MV-4-11 (cell line): ENCODE measurements around the gene AHCYL2.

Experiments used
- DNase-seq: peaks from one replicate; lab custom pipeline; 2025; lab: John Stamatoyannopoulos, UW

Gene AHCYL2

DNA sequence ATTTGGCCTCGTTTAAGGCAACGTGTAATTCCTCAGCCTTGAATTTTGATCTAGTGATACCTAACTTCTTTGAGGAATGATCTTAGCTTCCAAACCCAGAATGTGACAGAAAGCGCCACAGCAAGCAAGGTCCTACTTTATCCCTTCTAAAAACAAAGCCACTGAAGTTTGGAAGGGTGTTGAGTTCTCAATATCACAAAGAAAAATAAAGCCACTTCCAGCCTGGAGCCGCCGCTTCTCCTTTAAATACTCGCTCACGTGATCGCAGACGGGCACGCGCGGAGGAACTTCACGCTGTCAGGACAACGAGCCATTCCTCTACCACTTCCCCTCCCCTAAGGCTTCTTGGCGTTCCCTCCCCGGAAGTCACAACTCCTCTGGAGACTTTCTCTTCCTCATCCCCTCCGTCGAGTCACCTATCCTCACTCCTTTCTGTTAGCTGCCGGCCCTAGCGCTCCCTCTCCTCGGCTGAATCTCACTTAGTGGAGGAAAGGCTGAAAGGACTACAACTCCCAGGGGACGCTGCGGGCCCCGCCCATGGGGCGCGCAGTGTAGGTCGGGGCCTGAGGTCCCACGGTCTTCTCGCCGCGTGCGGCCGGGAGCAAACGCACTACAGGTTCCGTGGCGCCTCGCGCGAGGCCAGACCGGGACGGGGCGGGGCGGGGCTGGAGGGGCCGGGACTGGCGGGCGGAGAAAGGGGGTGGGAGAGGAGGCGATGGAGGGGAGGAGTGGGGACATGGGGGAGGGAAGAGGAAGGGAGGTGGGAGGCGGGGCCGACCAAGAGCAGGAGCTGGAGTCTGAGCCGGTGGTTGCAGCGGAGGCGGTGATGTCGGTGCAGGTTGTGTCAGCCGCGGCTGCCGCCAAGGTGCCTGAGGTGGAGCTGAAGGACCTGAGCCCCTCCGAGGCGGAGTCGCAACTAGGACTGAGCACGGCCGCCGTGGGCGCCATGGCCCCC, at the start of gene AHCYL2:
AHCYL2 (plus strand) TSS at position 780 of the 955 bp plus-strand sequence.
- peak; percentile 98 for DNase-seq

DNA sequence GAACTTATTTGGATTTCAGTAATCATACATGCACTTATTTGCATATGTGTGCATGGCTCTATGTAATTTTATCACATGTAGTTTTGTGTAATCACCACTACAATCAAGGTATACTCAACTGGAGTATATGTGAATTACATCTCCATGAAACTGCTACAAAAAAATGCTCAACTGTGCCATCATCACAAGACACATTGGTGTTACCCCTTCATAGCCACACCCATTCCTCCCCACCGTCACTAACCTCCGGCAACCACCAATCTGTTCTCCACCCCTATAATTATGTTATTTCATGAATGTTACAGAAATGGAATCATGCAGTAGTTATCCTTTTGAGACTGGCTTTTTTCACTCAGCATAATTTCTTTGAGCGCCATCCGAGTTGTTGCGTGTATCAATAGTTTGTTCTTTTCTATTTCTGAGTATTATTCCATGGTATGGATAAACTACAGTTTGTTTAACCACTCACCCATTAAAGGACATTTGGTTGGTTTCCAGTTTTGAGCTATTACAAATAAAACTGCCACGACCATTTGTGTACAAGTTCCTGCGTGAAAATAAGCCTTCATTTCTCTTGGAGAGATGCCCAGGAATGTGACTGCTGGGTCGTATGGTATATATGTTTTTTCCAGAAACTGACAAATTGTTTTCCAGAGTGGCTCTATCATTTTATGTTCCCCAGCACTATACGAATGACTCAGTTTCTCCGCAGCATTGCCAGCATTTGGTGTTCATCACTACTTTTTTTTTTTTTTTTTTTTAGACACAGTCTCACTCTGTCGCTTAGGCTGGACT, 47.7 kb upstream of the AHCYL2 start:
- no peak for DNase-seq

DNA sequence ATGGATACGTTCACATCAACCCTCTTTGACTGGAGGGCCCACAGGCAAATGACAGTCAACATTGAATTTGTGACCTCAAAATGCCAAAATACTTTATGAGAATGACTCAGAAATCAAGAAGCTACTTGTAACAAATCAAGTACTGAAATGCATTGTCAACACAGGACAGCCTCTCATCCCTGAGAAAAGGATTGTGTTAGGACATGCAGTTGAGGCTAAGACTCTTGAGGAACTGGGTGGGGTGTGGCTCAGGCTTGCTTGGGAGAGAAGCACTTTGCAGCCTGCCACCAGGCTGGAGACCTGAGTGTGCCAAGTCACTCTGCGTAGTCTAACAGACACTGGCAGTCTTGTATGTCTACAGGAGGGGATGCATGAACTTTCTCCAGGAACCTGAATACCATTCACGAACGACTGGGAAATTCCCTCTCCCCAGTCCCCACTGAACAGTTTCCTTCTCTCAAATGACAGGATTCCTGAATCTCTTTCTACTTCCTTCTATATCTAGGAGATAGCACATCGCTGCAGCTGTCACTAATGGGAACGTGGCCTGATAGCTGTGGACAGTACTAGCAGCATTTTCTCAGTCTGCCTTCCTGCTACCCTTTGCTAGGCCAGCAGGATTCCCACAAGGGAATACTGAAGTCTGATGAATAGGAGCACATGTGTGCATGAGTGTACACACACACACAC, 39.7 kb upstream of the AHCYL2 start:
- DNase-seq: no peak

DNA sequence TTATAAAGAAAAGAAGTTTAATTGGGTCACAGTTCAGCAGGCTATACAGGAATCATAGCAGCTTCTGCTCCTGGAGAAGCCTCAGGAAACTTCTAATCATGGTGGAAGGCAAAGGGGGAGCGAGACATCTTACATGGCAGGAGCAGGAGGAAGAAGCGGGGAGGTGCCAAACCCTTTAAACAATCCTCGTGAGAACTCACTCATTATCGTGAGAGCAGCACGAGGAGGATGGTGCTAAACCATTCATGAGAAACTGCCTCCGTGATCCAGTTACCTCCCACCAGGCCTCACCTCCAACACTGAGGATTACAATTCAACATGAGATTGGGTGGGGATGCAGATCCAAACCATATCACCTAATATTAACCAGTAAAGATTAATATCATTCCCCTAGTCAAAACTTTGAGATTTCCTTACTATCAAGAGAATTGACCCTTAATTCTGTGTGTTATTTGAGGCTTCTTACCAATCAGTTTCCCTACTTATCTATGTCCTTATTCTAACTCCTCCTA, 38.0 kb upstream of the AHCYL2 start:
- no peak for DNase-seq

DNA sequence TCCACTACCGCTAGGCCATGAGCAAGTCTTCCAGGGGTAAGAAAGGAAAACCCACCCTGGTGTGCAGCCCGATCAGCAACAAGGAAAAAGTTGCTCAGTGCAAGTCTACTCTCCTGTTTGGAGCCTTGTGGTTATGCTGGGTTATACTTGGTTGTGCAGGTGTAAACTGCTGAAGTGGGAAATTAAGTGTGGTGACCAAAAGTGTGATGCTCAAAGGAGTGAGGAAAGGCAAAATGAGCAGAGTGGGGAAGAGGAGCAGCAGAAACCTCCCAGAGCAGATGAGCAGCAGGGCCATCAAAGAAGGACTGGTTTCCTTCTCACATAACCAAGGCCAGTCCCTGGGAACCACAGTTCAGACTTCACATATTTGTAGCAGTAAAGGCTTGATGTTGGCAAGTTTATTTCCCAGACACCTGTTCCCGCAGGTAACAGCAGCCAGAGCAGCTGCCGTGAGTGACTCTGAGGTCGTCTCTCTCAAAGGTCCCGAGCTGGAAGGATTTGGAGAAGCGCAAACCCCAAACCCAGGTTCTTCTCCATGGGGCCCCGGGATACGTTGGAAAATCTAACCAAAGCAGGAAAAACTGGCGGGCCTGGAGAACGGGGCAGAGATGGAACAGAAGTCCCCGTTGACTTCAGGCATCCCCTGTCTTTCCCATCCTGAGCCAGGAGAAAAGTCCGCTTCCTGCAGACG, 37.0 kb upstream of the AHCYL2 start:
- DNase-seq: no peak

DNA sequence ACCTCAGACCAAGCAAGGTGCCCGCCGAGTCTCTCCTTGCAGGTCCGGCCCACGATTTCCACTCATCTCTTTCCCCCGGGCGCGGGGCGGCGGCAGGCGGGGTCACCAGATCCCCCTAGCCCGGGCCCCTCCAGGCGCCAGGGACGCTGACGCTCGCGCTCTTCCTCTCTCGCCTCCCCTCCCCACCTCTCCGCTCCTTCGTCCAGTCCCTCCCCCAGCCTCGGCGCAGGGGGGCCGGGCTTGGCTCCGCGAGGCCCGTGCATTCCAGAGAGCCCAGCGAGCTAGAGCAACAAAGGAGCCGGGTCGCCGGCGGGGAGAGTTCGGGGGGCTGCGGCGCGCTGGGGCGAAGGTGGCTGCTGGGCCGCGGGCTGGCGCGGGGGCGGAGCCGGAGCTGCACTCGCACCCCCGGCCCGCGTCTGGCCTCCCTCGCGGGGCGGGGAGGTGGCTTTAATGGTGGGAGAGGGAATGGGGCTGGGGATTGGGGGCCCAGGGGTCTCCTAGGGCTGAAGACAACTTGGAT, 36.4 kb upstream of the AHCYL2 start, which contains the start of gene SMO:
SMO (plus strand) TSS at position 262 of the 520 bp plus-strand sequence. CDS start 519 bp downstream, outside the sequence.
- no peak for DNase-seq

DNA sequence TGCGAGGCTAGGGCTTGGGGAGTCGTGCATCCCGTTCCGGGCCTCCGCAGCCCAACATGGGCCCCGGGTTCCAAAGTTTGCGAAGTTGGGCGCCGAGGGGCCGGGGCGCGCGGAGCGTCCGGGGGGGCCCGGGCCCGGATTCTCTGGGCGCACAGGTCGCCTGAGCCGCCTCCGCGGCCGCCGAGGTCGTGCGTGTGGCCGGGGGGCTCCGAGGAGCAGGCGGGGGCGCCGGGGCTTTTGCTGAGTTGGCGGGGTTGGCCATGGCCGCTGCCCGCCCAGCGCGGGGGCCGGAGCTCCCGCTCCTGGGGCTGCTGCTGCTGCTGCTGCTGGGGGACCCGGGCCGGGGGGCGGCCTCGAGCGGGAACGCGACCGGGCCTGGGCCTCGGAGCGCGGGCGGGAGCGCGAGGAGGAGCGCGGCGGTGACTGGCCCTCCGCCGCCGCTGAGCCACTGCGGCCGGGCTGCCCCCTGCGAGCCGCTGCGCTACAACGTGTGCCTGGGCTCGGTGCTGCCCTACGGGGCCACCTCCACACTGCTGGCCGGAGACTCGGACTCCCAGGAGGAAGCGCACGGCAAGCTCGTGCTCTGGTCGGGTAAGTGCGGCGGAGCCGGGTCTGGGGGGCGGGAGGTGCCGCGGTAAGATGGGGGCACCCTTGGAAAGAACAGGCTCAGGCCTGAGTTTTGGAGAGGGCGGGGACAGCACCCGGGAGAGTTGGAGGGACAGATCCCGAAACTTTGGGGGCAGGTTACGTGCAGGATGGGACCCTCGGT, 35.8 kb upstream of the AHCYL2 start:
- DNase-seq: no peak

DNA sequence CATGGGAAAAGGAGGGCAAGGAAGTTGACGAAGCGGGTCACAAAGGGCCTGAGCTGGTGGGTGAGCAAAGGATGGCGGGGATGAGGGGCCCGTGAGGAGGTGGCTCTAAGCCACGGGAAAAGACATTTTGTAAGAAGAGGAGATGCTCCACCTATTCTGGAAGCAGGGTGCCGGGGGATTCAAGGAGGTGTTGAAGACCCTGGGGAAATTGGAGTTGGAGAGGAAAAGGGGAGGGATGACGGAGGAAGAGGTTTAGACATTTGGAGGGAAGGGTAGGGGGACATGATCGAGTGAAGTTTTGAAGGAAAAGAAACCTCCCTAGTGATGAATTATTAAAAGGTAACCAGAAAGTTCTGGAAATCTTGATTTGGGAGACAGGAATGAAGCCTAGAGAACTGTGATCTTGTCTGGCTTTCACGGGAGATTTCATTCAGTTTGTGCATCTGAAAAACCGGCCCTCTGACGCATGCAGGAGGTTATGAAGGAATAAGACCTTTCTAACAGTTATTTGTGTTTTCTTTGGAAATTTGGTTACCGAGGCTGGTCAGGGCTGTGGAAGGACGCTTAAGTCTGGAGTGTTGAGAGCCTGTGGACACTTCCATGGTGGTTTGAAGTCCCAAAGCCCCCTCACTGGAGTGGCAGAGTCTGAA, 35.0 kb upstream of the AHCYL2 start:
- DNase-seq: no peak

DNA sequence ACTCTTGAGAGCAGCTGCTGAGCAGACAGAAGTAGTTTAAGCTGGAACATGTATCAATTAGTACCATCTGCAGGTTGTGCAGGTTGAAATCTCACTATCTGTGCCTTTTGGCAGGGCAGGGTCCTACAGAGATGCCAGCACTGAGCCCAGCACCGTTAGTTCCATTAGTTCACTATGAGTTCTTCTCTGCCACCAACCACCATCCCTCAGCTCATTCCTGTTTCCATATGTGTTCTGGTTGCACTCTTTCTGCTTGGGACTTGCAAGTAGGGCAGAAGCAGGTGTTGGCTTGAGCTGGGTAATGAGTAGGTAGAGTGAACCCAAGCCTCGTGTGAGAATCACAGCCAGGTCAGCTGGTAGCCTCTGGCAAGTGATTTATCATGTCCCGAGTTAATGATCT, 33.6 kb upstream of the AHCYL2 start:
- DNase-seq: no peak

DNA sequence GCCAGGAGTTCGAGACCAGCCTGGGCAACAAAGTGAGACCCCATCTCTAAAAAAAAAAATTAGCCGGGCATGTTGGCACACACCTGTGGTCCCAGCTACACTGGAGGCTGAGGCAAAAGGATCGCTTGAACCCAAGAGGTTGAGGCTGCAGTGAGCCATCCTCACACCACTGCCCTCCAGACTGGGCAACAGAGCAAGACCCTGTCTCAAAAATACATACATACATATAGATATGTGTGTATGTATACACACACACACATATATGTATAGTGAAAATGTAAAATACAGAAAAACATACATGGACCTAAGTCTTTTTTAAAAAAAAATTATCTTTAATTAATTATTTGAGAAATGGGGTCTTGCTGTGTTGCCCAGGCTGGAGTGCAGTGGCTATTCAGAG, 30.9 kb upstream of the AHCYL2 start:
- no peak for DNase-seq

DNA sequence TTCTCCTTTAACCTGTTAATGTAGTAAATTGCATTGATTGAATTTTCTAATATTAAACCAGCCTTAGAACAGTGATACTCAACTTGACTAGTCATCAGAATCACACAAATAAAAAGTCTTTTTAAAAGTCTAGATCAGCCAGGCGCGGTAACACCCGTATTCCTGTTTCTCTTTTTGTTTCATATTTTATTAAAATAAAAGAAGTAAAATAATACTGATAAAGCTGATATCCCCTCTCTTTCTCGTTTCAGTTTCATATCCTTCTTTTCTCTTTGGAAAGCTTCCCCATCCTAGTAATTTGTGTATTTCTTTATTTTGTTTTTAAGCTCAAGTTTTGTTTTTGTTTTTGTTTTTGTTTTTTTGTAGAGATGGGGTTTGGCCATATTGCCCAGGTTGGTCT, 27.1 kb upstream of the AHCYL2 start:
- no peak for DNase-seq

DNA sequence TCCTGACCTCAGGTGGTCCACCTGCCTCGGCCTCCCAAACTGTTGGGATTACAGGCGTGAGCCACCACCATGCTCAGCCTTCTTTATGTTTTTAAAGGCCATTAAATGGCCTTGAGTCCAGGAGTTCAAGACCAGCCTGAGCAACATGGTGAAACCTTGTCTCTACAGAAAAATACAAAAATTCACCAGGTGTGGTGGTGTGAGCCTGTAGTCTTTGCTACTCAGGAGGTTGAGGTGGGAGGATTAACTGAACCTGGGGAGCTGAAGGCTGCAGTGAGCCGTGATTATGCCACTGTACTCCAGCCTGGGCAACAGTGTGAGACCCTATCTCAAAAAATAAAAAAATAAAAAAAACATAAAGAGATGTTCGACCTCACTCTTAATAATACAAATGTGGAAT, 25.4 kb upstream of the AHCYL2 start:
- no peak for DNase-seq

DNA sequence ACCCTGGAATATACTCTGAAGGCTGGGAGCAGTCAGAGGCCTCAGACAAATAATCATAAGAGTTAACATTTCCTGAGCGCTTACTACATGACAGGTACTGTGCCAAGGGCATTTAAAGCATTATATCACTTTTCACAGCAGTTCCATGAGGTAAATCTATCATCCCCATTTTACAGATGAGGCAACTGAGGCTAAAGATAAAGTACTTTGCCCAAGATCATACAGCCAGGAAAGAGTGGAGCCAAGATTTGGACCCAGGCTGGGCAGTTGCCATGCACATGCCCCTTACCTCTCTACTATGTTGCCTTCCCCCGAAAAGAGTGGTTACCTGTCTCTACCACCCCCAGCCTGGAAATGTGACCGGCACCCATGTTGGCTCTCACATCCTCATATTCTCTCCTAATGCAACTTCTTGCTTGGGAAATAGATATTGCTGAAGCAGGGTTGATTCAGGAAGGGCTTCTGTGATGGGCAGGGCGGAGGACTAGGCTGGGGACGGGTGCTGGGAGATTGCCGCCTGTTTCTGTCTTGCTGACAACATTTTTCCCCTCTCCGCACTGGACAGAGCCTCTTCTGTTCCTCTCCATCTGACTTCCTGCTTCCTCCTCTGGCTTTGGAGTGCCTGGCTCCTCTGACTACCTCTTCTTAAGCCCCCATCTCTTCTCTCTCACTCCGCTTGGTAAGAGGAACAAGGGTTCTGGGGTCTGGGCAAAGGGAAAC, 22.6 kb upstream of the AHCYL2 start:
- DNase-seq: peak; percentile 14

DNA sequence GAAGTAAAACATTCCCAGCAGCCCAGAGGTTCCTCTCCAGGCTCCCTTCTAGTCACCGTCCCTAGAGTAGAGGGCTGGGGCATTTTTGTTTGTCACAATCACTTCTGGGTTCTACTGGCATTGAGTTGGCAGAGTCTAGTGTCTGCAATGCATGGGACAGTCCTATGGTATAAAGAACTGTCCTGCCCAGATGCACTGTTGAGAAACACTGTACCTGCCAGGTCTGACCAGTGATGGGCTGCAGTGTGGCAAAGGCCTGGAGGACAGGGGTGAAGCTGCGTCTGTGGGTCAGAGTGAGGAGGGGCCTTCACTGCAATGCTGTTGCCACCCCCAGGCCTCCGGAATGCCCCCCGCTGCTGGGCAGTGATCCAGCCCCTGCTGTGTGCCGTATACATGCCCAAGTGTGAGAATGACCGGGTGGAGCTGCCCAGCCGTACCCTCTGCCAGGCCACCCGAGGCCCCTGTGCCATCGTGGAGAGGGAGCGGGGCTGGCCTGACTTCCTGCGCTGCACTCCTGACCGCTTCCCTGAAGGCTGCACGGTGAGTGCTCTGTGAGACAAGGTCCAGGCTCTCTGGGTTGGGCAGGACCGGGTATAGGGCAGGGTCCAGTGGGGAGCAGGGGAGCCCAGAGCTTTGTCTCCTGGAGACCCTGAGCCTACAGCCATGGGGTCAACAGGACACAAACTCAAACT, 21.6 kb upstream of the AHCYL2 start:
- no peak for DNase-seq

DNA sequence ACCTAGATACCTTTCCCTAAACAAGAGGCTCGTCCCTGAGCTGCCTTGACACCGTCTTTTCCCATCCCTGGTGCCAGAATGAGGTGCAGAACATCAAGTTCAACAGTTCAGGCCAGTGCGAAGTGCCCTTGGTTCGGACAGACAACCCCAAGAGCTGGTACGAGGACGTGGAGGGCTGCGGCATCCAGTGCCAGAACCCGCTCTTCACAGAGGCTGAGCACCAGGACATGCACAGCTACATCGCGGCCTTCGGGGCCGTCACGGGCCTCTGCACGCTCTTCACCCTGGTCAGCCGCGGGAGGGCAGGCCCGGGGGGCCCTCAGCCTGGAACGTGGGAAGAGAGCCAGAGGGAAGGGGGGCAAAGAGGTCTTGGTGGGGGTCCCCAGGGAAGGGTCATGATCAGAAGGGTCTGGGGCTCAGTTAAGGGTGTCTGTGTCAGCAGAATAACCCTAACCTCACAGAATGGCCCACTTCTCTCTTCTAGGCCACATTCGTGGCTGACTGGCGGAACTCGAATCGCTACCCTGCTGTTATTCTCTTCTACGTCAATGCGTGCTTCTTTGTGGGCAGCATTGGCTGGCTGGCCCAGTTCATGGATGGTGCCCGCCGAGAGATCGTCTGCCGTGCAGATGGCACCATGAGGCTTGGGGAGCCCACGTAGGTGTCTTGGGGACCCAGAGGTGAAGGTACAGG, 19.6 kb upstream of the AHCYL2 start:
- DNase-seq: no peak

DNA sequence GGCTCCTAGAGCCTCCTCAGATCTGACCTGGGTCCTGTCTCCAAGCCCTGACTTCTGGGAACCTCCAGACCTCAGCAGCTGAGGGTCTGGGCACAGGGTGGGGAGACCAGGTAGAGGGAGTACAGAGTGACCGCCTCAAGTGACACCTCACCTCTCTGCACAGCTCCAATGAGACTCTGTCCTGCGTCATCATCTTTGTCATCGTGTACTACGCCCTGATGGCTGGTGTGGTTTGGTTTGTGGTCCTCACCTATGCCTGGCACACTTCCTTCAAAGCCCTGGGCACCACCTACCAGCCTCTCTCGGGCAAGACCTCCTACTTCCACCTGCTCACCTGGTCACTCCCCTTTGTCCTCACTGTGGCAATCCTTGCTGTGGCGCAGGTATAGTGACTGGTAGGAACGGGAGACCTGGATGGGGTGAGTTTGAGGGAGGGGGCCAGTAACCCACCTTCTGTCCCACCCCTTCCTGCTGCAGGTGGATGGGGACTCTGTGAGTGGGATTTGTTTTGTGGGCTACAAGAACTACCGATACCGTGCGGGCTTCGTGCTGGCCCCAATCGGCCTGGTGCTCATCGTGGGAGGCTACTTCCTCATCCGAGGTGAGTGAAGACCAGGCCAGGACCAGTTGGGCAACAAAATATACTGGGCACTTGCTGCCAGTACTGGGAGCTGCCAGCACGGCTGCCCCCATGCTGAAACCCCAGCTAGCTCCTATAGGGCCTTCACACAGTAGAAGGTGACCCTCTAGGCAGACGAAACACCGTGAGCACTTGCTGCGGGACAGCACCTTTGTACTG, 18.6 kb upstream of the AHCYL2 start:
- no peak for DNase-seq

DNA sequence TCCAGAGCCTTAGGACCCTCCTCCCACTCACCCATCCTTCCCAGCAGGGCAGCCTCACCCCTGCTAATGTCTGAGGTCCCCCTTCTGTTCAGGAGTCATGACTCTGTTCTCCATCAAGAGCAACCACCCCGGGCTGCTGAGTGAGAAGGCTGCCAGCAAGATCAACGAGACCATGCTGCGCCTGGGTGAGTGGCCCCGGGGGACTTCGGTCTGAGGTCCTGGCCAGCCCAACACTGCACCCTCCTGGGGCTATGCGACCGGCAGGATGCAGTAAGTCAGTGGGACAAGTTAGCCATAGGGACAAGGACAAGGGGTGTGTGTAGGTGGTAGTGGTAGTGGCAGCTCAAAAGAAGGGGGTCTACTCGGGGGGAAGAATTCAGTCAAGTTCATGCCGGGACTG, 16.2 kb upstream of the AHCYL2 start:
- DNase-seq: no peak
